SJSA1 (cell line): Measurements from ENCODE around the gene KRT16. TPM values are rescaled to one million over a fixed set of nuclear protein-coding genes. Genes with fewer than 3 reads are reported as not detected.

ENCODE experiments used
- DNase-seq, 2 experiments: peaks; one replicate each; pipeline ENCODE4 v3.0.0-alpha.2; 2015 to 2020; ENCODE audit warnings: low spot score in 2 of 2, low read depth in 1 of 2
- H3K27ac ChIP-seq: fragments of 250-450 bp; sonication (Bioruptor Pico); 2 replicates; pipeline ENCODE4 v1.5.1; 2020; ENCODE audit warnings: mild to moderate bottlenecking, moderate library complexity
- H3K27me3 ChIP-seq: fragments of 250-450 bp; sonication (Bioruptor Pico); replicated peaks from 2 replicates; pipeline ENCODE4 v1.5.1; 2020; ENCODE audit warnings: mild to moderate bottlenecking, moderate library complexity
- H3K36me3 ChIP-seq: fragments of 250-450 bp; sonication (Bioruptor Pico); 2 replicates; pipeline ENCODE4 v1.5.1; 2020; ENCODE audit warnings: mild to moderate bottlenecking
- H3K4me1 ChIP-seq: fragments of 250-450 bp; sonication (Bioruptor Pico); replicated peaks from 2 replicates; pipeline ENCODE4 v1.6.1; 2021; ENCODE audit warnings: mild to moderate bottlenecking
- H3K4me3 ChIP-seq: fragments of 250-450 bp; sonication (Bioruptor Pico); 2 replicates; pipeline ENCODE4 v1.5.1; 2020; ENCODE audit warnings: mild to moderate bottlenecking
- H3K9me3 ChIP-seq: fragments of 250-450 bp; sonication (Bioruptor Pico); replicated peaks from 2 replicates; pipeline ENCODE4 v1.5.1; 2020; ENCODE audit warnings: mild to moderate bottlenecking
- total RNA-seq: library from RNA; depleted of rRNA; stranded (reverse); fragments of >200 nt; shearing (Covaris generic); gene quantifications from 2 replicates; pipeline ENCODE4 v1.2.3, GENCODE V29; 2014; rRNA removed

KRT16 gene
- total RNA-seq, 1 experiment from 2014 or later = 0.37 TPM

DNA sequence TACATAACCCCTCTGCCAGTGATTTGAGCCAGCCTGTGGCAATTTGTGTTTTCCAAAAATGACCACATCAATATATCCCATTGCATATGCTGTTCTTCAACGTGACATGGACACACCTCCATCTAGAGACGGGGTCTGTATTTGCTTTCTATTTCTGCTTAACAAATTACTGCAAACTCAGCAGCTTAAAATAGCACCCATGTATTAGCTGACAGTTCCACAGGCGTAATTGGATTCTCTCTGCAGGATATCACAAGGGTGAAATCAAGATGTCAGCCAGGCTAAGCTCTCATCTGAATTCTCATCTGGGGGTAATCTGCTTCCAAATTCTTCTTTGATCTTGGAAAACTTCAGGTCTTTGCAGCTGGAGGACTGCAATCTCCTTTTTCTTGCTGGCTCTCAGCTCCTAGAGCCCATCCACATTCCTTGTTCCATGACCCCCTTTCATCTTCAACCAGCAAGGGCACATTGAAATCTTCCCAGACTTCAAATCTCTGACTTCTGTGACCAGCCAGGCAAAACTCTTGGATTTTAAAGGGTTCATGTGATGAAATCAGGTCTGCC, 48.9 kb downstream of the KRT16 start:
- no peak for DNase-seq
- Histone ChIP-seq H3K36me3 (no peaks in the 10 kb centered on the region), H3K4me1 (no peaks in the 10 kb centered on the region), H3K27ac (no peak overlapping the region), H3K27me3 (peaks cover 12% of the 10 kb centered on the region), H3K9me3 (no peaks in the 10 kb centered on the region), H3K4me3 (no peak overlapping the region)

DNA sequence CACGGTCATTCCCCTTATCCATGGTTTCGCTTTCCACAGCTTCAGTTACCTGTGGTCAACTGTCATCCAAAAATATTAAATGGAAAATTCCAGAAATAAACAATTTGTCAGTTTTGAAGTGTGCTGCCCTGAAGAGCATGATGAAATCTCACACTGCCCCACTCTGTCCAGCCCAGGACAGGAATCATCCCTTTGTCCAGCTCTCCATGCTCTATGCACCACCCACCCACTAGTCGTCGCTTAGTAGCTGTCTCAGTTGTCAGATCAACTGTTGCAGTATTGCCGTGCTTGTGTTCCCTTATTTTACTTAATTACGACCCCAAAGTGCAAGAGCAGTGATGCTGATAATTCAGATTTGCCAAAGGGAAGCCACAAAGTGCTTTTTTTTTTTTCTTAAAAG, 51.0 kb downstream of the KRT16 start:
- no peaks in the 10 kb centered on the region for H3K9me3 ChIP-seq
- DNase-seq = no peak
- H3K27me3 ChIP-seq = peaks cover 12% of the 10 kb centered on the region
- H3K4me1 ChIP-seq = no peaks in the 10 kb centered on the region
- no peak overlapping the region for H3K4me3 ChIP-seq
- H3K36me3 ChIP-seq = no peaks in the 10 kb centered on the region
- no peak overlapping the region for H3K27ac ChIP-seq

Other genes starting within 250 kb of the KRT16 start
- gene KRT33B, start 243.0 kb downstream of the KRT16 start, total RNA-seq = 0.21 and 0.72 TPM in 2 replicates
- 0.84 and 1.6 TPM in 2 replicates for gene KRT34, start 230.5 kb downstream of the KRT16 start, total RNA-seq
- gene KRT31, start 215.2 kb downstream of the KRT16 start, total RNA-seq = not detected in 2 replicates
- gene KRT37, start 188.2 kb downstream of the KRT16 start, total RNA-seq = not detected in 2 replicates
- not detected in 2 replicates for gene KRT38, start 171.8 kb downstream of the KRT16 start, total RNA-seq
- not detected in 2 replicates for gene KRT32, start 145.4 kb downstream of the KRT16 start, total RNA-seq
- not detected in 2 replicates for gene KRT35, start 131.6 kb downstream of the KRT16 start, total RNA-seq
- gene KRT36, start 122.9 kb downstream of the KRT16 start, total RNA-seq = not detected in 2 replicates
- not detected in 2 replicates for gene KRT13, start 107.2 kb downstream of the KRT16 start, total RNA-seq
- 1.6 and 3.9 TPM in 2 replicates for gene KRT15, start 93.9 kb downstream of the KRT16 start, total RNA-seq
- gene KRT19, start 84.5 kb downstream of the KRT16 start, total RNA-seq = not detected in 2 replicates
- not detected in 2 replicates for gene KRT9, start 40.7 kb downstream of the KRT16 start, total RNA-seq
- 0.92 TPM in 1 of 2 replicates, not detected in the other for gene KRT14, start 25.9 kb downstream of the KRT16 start, total RNA-seq
- gene KRT17, start 11.8 kb upstream of the KRT16 start, total RNA-seq = 3,176 and 3,345 TPM in 2 replicates
- gene EIF1, start 76.1 kb upstream of the KRT16 start, total RNA-seq = 80.1 and 91.0 TPM in 2 replicates
- not detected in 2 replicates for gene GAST, start 99.6 kb upstream of the KRT16 start, total RNA-seq
- not detected in 2 replicates for gene HAP1, start 121.9 kb upstream of the KRT16 start, total RNA-seq
- 1.1 and 2.2 TPM in 2 replicates for gene JUP, start 173.9 kb upstream of the KRT16 start, total RNA-seq
- gene P3H4, start 199.2 kb upstream of the KRT16 start, total RNA-seq = 40.9 and 45.4 TPM in 2 replicates
- 81.4 and 90.2 TPM in 2 replicates for gene FKBP10, start 200.2 kb upstream of the KRT16 start, total RNA-seq
- gene NT5C3B, start 223.5 kb upstream of the KRT16 start, total RNA-seq = 54.7 and 84.9 TPM in 2 replicates
- not detected in 2 replicates for gene KLHL10, start 225.1 kb upstream of the KRT16 start, total RNA-seq